Epidermal melanocyte (primary cell): ENCODE data around the gene LCA5L.
"Not testable (repeated sequence)": the region's sequence is repeated elsewhere in the genome, so short reads cannot be mapped to it uniquely, and the experiment has no call there.

Source experiments
- DNase-seq: peaks from one replicate; pipeline ENCODE4 v3.0.0; 2011; ENCODE audit warnings: low spot score; ENCODE audit not compliant: insufficient read length

Gene LCA5L

DNA sequence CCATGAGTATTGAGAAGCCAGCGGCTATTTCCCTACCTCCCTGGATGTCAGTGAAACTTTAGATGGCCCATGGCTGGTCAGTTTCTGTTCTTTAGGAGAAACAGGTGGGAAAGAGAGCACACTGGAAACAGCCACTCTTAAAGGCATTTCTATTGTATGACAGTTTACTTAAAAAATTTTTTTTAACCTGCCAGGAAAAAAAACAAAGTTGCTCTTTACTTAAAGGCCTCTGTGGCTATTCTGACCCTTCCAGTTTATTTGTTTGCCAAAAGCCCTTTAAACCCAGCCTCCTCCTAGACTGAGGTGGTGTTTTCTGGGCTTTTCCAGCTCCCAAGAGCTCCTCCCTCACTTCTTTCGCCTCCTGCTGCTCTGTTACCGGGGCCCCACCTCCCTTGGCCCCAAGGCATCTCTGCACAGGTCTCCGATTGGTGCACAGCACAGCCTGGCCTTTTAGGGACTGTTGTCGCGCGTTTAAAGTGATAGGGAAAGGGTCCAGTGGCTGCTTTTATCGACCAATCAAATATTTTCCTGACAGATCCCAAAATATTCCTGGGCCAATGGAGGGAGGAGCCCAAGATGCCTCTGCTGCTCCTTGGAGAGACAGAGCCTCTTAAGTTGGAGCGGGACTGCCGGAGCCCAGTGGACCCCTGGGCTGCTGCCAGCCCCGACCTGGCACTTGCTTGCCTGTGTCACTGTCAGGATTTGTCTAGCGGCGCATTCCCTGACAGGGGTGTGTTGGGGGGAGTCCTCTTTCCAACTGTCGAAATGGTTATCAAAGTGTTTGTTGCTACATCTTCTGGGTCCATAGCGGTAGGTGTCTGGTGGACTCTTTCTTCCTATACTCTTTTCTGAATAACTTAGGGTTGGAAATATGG lies 6.0 kb upstream of the LCA5L start, which contains the start of gene SH3BGR:
SH3BGR (plus strand) TSS at position 639 of the 875 bp plus-strand sequence; CDS start at position 766, 127 bp downstream.
- no peak for DNase-seq

GRCh38 chr21:39447264-39447663 lies 1.7 kb upstream of the LCA5L start:
- DNase-seq = no peak

DNA sequence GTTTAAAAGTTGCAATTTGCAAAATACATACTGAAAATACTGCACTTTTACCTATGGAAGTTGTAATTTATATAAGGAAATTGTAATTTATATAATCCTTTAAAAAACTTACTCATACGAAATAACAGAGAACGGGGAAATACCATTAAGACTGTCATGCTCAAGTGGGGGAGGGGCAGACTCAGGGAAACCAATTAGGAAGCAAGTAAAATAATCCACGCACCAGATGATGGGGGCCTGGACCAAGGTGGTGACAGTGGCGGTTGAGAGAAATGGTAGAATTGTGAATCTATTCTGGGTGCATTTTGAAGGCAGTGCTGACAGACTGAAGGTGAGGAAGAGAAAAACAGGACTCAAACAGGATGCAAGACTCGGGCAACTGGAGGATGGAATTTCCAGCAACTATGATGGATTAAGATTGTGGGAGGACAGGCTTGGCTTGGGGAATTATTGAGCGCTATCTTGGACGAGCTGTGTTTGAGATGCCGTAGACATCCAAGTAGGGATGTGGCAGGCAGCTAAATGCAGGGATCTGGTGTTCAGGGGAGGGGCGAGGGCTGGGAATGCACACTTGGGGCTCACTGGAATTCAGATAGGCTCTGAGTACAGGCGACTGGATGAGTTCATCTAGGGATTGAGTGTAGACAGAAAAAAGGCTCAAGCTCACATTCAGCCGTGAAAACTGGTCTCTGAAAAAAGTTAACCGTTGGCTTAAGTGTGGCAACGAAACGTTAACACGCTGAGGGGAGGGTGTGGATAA lies 977 bp downstream of the LCA5L start:
- DNase-seq = no peak

GRCh38 chr21:39441502-39442475 lies 3.8 kb downstream of the LCA5L start:
- no peak for DNase-seq

DNA sequence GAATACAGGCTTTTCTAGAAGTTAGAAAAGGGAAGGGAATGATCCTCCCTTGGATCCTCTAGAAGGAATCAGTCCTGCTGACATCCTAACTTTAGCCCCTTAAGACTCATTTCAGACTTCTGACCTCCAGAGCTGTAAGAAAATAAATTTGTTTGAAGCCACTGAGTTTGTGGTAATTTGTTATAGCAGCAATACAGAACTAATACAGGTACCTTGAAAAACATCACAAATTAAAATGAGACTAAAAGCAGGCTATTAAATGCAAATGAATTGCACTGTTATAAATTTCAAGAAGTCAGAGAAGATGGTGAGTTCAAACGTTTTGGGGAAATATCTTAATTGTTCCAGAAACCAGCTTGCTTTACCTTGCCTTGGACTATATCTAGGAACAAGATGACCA lies 6.3 kb downstream of the LCA5L start:
- no peak for DNase-seq

- DNase-seq = no peak
Observed at GRCh38 chr21:39434950-39435349, 10.6 kb downstream of the LCA5L start.

DNA sequence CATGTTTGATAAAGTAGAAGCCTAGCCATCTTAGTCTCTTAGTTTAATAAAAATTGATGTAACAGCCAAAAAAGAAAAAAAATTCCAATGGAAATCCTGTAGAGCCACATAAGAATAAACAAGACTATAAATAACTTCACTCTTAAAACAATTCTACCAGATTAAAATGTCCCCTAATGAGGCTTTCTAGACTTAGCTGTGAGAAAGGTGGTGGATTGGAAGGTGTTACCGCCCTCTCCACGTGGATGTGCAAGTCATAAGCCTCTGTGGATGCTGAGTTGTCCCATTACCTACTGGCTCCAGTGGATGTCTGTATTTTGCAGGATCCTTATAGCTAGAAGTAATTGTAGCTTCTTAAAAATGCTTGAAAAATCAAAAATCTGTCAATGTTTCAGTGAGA lies 14.6 kb downstream of the LCA5L start:
- DNase-seq = no peak

DNA sequence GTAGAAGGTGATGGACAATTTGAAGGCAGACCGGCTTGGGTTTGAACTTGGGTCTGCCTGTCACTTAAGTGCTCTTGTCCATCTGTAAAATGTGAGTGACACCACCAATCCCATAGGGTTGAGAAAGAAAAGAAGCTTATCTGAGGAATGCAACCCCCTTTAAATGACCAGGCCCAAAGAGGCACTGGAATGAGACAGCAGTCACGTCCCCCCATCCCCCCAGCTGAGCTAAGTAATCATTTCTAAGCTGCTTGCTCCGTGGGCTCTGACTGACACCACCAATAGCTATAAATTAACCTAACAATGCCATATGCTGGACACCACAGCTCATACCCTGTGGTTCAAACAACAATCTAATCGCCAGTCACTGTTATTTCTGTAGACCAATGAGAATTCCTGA lies 15.1 kb downstream of the LCA5L start:
- DNase-seq = no peak

GRCh38 chr21:39430016-39430415 lies 15.6 kb downstream of the LCA5L start:
- no peak for DNase-seq

DNA sequence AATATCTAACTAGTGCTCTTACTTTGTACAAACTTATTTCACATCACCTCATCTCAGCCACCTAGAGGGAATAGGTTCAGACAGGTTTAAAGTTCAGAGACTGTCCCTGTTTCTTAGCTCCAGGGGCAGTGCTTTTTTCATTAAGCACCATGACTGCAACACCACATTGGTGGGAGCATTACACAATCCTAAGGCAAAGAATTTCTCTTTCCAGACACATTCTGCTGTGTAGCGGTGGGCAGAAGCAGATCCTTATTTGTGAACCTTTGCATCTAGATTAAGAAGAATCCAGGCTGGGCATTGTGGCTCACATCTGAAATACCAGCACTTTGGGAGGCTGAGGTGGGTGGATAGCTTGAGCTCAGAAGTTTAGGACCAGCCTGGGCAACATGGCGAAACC lies 16.1 kb downstream of the LCA5L start:
- DNase-seq = no peak

DNA sequence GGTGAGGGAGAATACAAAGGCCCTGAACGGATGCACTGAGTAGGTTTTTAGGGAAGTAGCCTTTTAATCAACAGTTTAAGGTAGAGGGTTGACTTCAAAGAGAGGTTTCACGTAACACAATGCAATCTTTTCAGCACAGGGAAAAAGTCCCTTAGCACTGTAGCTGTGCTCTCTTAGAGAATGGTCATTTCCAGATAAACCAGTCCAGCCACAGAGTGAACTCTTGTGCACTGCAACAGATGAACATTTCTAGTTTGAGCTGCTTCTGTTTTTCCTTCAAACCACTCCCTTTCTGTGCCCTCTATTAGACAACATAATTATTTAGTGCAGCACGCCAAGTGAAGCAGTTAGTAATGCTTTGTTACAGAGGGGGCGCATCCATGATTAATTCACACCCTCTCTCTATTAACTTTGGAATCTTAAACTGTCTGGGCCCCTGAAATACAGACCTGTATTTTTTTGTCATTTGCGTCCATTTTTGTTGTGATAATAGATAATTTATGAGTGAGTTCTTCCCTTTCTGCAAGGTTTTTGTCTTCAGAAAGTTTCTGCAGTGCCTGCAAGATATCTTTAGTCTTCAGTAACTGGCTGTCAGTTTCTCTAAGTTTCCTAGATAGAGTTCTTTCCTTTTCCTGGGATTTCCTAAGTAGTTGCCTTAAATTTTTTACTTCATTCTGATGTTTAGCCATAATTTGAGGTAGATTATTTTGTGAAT lies 22.9 kb downstream of the LCA5L start:
- DNase-seq = no peak

DNA sequence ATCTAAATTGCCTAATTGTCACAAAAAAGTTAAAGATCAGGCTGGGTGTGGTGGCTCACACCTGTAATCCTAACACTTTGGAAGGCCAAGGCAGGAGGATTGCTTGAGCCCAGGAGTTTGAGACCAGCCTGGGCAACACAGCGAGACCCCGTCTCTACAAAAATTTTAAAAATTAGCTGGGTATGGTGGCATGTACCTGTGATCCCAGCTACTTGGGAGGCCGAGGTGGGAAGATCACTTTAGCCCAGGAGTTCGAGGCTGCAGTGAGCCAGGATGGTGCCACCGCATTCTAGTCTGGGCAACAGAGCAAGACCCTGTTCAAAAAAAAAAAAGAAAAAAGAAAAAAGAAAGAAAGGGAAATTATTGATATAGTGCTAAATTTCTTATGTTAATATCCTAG lies 26.4 kb downstream of the LCA5L start:
- not testable (repeated sequence) for DNase-seq

DNA sequence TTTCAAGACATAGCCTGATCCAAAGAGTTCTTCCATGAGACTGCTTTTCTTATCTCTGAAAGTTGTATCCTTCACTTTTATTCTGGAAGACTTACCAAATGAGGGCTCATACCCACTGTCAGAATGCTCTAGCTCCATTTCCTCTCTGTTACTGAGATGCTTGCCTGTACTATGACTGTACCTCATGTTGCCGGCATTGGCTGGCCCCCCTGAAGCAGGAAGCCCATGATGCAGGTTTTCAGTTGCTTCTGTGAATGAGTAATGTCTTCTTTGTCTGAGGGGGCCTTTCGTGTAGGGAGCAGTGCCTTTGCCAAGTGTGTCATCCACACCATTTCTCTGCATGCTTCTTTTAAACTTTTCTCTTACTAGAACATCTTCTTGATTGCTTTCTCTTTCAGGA lies 39.5 kb downstream of the LCA5L start:
- no peak for DNase-seq

DNA sequence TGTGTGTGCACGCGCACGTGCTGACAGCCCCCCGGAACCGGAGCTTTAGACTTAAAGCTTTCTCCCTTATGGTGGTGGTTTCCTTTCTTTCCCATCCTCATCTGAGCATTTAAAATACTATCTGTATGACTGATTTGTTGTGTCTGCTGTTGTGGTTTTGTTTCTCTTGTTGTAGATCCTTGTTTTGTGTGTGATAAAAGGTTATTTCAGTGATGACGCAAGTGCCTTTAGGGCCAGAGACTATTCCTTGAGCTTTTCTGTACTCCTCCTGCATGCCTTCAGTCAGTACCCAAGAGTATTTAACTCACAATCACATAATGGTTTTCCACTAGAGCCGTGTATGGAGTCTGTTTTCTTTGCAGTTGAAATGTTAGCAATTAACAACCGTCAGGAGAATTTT lies 45.4 kb downstream of the LCA5L start:
- DNase-seq = no peak

GRCh38 chr21:39397646-39398385 lies 47.8 kb downstream of the LCA5L start:
- no peak for DNase-seq

- DNase-seq = no peak
Observed at GRCh38 chr21:39392981-39393380, 52.6 kb downstream of the LCA5L start.

DNA sequence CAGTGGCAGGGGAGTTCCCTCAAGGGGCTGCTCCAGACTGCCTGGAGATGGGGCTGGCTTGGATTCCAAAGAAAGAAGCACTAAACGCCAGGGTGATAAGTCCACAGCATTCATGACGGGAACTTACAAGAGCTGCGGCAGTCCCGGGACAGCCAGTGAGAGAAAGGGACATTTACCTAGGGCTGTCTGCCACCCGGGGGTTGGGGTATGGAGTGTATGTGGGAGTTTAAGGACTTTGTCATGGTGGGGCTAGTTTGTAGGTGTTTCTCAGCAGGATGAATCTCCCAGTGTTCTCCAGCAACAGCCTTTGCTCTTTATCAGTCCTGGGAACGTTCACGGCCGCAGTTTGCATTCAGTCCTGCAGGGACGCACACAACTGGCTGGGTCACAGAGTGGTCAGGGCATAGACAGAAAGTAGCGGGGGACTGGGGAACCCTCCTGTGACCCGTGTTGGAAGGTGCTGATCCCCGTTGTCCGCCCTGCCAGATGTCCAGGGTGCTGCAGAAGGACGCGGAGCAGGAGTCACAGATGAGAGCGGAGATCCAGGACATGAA lies 55.3 kb downstream of the LCA5L start:
- DNase-seq = no peak

GRCh38 chr21:39388811-39389155 lies 56.8 kb downstream of the LCA5L start:
- DNase-seq = no peak

DNA sequence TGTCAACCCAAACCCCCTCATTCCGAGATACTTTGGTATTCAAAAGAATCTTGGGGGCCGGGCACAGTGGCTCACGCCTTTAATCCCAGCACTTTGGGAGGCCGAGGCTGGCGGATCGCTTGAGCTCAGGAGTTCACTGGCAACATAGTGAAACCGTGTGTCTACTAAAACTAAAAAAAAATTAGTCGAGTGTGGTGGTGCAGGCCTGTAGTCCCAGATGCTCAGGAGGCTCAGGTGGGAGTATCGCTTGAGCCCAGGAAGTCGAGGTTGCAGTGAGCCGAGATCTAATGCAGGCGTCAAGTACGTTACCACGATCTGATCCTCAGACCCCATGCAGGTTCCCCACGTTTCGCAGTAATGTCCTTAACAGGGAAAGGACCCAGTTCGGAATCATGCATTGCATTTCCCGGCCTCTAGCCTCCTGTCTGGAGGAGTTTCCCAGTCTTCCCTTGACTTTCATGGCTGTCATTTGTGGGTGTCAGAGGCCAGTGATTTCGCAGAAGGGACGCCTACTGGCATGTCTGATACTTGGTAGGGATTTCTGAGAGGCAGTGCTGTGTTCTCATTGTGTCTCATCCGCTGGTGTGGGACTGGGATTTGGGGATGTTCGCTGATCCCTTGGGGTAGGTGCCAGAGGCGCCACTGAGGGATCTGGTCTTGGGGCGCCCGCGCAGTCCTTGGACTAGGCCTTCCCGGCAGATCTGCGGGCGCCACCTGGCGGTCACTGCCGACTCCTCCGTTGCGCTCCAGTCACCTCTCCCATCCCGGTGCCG lies 57.4 kb downstream of the LCA5L start:
- DNase-seq = peak; percentile 78
